ENCODE results near the gene C4orf51. TPM values are rescaled to one million over a fixed set of nuclear protein-coding genes. Genes with fewer than 3 reads are reported as not detected.
"Not testable (repeated sequence)": the region's sequence is repeated elsewhere in the genome, so short reads cannot be mapped to it uniquely, and the experiment has no call there.

Gene C4orf51
- total RNA-seq, 4 donors from 2014 or later, result not detected

GRCh38 chr4:145686991-145687390 is 7.0 kb downstream of the C4orf51 start:
- intact Hi-C loops (cut with DNase I; ENCODE audit: low total_unique reads), result no loop called here

DNA sequence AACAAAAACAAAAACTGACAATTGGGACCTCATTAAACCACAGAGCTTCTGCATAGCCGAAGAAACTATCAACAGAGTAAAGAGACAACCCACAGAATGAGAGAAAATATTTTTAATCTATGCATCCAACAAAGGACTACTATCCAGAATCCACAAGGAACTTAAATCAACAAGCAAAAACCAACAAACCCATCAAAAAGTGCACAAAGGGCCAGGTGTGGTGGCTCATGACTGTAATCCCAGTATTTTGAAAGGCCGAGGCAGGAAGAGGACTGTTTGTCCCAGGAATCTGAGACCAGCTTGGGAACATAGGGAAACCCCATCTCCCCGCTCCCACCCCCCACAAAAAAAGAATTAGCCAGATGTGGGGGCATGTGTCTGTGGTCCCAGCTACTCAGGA is 10.7 kb downstream of the C4orf51 start:
- no peaks in the 10 kb centered on the region for H3K27me3 ChIP-seq
- H3K9me3 ChIP-seq, result no peaks in the 10 kb centered on the region
- no peak for TF ChIP-seq CTCF (IDR thresholded peaks at IDR 0.05)
- no peak for TF ChIP-seq POLR2A (IDR thresholded peaks at IDR 0.05)
- intact Hi-C loops (cut with DNase I; ENCODE audit: low total_unique reads), result no loop called here
- no peak overlapping the region for H3K27ac ChIP-seq
- no peak for DNase-seq
- H3K36me3 ChIP-seq, result no peaks in the 10 kb centered on the region
- no peaks in the 10 kb centered on the region for H3K4me1 ChIP-seq
- H3K4me3 ChIP-seq, result no peak overlapping the region

More at GRCh38 chr4:145686991-145687390, 7.0 kb downstream of the C4orf51 start:
- Histone ChIP-seq H3K4me1 (no peaks in the 10 kb centered on the region), H3K27me3 (no peaks in the 10 kb centered on the region), H3K27ac (no peak overlapping the region), H3K36me3 (no peaks in the 10 kb centered on the region), H3K9me3 (no peaks in the 10 kb centered on the region), H3K4me3 (no peak overlapping the region)
- TF ChIP-seq CTCF (IDR thresholded peaks at IDR 0.05) (no peak), POLR2A (IDR thresholded peaks at IDR 0.05) (no peak)
- no peak for DNase-seq

DNA sequence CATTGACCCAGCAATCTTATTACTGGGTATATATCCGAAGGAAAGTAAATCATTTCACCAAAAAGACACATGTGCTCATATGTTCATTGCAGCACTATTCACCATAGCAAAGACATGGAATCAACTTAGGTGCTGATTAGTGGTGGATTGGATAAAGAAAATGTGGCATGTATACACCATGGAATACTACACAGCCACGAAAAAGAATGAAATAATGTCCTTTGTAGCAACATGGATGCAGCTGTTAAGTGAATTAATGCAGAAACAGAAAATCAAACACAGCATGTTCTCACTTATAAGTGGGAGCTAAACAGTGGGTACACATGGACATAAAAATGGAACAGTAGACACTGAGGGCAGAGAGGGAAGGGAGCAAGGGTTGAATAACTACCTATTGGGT is 11.5 kb downstream of the C4orf51 start:
- intact Hi-C loops (cut with DNase I; ENCODE audit: low total_unique reads); H3K36me3 ChIP-seq; DNase-seq; H3K9me3 ChIP-seq; H3K27ac ChIP-seq; H3K27me3 ChIP-seq; H3K4me1 ChIP-seq; H3K4me3 ChIP-seq: not testable (repeated sequence)

DNA sequence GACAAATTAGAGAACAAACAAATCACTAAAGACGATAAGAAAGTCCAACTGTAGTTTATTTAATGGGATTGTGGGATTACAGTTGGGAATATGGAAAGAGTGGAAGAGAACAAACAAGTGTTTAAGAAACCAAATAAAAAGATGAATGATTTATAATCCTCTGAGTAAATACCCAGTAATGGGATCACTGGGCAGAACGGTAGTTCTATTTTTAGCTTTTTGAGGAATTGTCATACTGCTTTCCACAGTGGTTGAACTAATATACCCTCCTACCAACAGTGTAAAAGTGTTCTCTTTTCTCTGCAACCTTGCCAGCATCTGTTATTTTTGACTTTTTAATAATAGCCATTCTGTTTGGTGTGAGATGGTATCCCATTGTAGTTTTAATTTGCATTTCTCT is 15.0 kb downstream of the C4orf51 start:
- no peak for DNase-seq
- intact Hi-C loops (cut with DNase I; ENCODE audit: low total_unique reads), result no loop called here
- no peaks in the 10 kb centered on the region for H3K9me3 ChIP-seq
- no peaks in the 10 kb centered on the region for H3K4me1 ChIP-seq
- H3K36me3 ChIP-seq, result no peaks in the 10 kb centered on the region
- no peaks in the 10 kb centered on the region for H3K27me3 ChIP-seq
- H3K4me3 ChIP-seq, result no peak overlapping the region
- TF ChIP-seq POLR2A (IDR thresholded peaks at IDR 0.05) (no peak), CTCF (IDR thresholded peaks at IDR 0.05) (no peak)
- H3K27ac ChIP-seq, result no peak overlapping the region

- intact Hi-C loops (cut with DNase I; ENCODE audit: low total_unique reads), result no loop called here
- no peak overlapping the region for H3K27ac ChIP-seq
- DNase-seq, result no peak
- H3K9me3 ChIP-seq, result no peaks in the 10 kb centered on the region
- TF ChIP-seq POLR2A (IDR thresholded peaks at IDR 0.05) (no peak), CTCF (IDR thresholded peaks at IDR 0.05) (no peak)
- H3K36me3 ChIP-seq, result no peaks in the 10 kb centered on the region
- H3K4me3 ChIP-seq, result no peak overlapping the region
- H3K4me1 ChIP-seq, result no peaks in the 10 kb centered on the region
- no peaks in the 10 kb centered on the region for H3K27me3 ChIP-seq
These were observed 17.4 kb downstream of the C4orf51 start for GRCh38 chr4:145697332-145697731.

- no peak for DNase-seq
- no peak overlapping the region for H3K4me3 ChIP-seq
- intact Hi-C loops (cut with DNase I; ENCODE audit: low total_unique reads), result no loop called here
- H3K27me3 ChIP-seq, result no peaks in the 10 kb centered on the region
- H3K36me3 ChIP-seq, result no peaks in the 10 kb centered on the region
- TF ChIP-seq CTCF (IDR thresholded peaks at IDR 0.05) (no peak), POLR2A (IDR thresholded peaks at IDR 0.05) (no peak)
- H3K27ac ChIP-seq, result no peak overlapping the region
- no peaks in the 10 kb centered on the region for H3K9me3 ChIP-seq
- no peaks in the 10 kb centered on the region for H3K4me1 ChIP-seq
These were observed 18.6 kb downstream of the C4orf51 start for GRCh38 chr4:145698507-145698906.

Measured in uterus (tissue), 4 donors.